GM23338 (cell line): ENCODE measurements around the gene MUCL3. TPM values are rescaled to one million over a fixed set of nuclear protein-coding genes. Genes with fewer than 3 reads are reported as not detected.

Source experiments
- ATAC-seq: fragments of 200-7000 bp; cut with Tn5 transposase; 3 replicates; pipeline ENCODE4 v1.9.1; 2020
- DNase-seq: peaks from one replicate; pipeline ENCODE4 v3.0.0-alpha.2; 2015; ENCODE audit warnings: low spot score
- H2AFZ ChIP-seq: fragments of 200-600 bp; sonication (generic); 2 replicates; pipeline ENCODE4 v1.8.0; 2016; ENCODE audit warnings: antibody characterized with exemption, mild to moderate bottlenecking, moderate library complexity
- H3F3A ChIP-seq: fragments of 200-600 bp; sonication (generic); replicated peaks from 2 replicates; pipeline ENCODE4 v1.8.0; 2017; ENCODE audit warnings: antibody characterized with exemption, mixed run types, low read depth
- H3K27ac ChIP-seq: fragments of 200-600 bp; sonication (generic); 2 replicates; pipeline ENCODE4 v1.6.1; 2016; ENCODE audit warnings: low read depth
- H3K27me3 ChIP-seq: fragments of 200-600 bp; sonication (generic); 2 replicates; pipeline ENCODE4 v1.8.0; 2016; ENCODE audit warnings: mild to moderate bottlenecking, mixed run types, moderate library complexity; ENCODE audit not compliant: insufficient read depth
- H3K36me3 ChIP-seq: fragments of 200-600 bp; sonication (generic); 2 replicates; pipeline ENCODE4 v1.8.0; 2016; ENCODE audit warnings: mild to moderate bottlenecking; ENCODE audit not compliant: insufficient read depth
- H3K4me1 ChIP-seq: fragments of 200-600 bp; sonication (generic); 2 replicates; pipeline ENCODE4 v1.8.0; 2016; ENCODE audit warnings: mild to moderate bottlenecking, moderate library complexity; ENCODE audit not compliant: insufficient read depth
- H3K4me2 ChIP-seq: fragments of 200-600 bp; sonication (generic); 2 replicates; pipeline ENCODE4 v1.7.1; 2017; ENCODE audit warnings: mixed run types
- H3K4me3 ChIP-seq: fragments of 200-600 bp; sonication (generic); 2 replicates; pipeline ENCODE4 v1.6.1; 2016; ENCODE audit warnings: mixed run types
- H3K79me2 ChIP-seq: fragments of 200-600 bp; sonication (generic); replicated peaks from 2 replicates; pipeline ENCODE4 v1.8.0; 2017; ENCODE audit warnings: mild to moderate bottlenecking; ENCODE audit not compliant: insufficient read depth
- H3K9me2 ChIP-seq: fragments of 200-600 bp; sonication (generic); 2 replicates; pipeline ENCODE4 v1.8.0; 2017; ENCODE audit not compliant: insufficient read depth
- H4K20me1 ChIP-seq: fragments of 200-600 bp; sonication (generic); replicated peaks from 2 replicates; pipeline ENCODE4 v1.8.0; 2017; ENCODE audit warnings: mild to moderate bottlenecking; ENCODE audit not compliant: insufficient read depth
- H3K27ac Mint-ChIP-seq: 2 replicates; pipeline ENCODE4 v1.8.0; 2020; ENCODE audit warnings: inconsistent platforms, mild to moderate bottlenecking, moderate library complexity, mixed read lengths
- H3K27me3 Mint-ChIP-seq: 3 replicates; pipeline ENCODE4 v1.8.0; 2022; ENCODE audit warnings: low read depth, mild to moderate bottlenecking, moderate library complexity, mixed read lengths, inconsistent platforms; ENCODE audit not compliant: insufficient read depth, poor library complexity
- H3K36me3 Mint-ChIP-seq: 3 replicates; pipeline ENCODE4 v1.8.0; 2021; ENCODE audit warnings: low read depth, mild to moderate bottlenecking, inconsistent platforms, moderate library complexity, mixed read lengths
- H3K4me1 Mint-ChIP-seq: 3 replicates; pipeline ENCODE4 v1.8.0; 2020; ENCODE audit warnings: mild to moderate bottlenecking, inconsistent platforms, mixed read lengths
- H3K4me3 Mint-ChIP-seq: 3 replicates; pipeline ENCODE4 v1.8.0; 2021; ENCODE audit warnings: moderate library complexity, mild to moderate bottlenecking, inconsistent platforms, mixed read lengths
- H3K9me3 Mint-ChIP-seq: 3 replicates; pipeline ENCODE4 v1.8.0; 2020; ENCODE audit warnings: moderate library complexity, mild to moderate bottlenecking, inconsistent platforms, mixed read lengths
- CREB1 ChIP-seq: fragments of 250-450 bp; sonication (Bioruptor Pico); IDR thresholded peaks from 2 replicates; pipeline ENCODE4 v1.5.0; 2020; ENCODE audit warnings: low read depth, mild to moderate bottlenecking, moderate library complexity
- CTCF ChIP-seq, 2 experiments: fragments of 200-600 bp in 1 of 2; sonication (generic) in 1 of 2; conservative IDR thresholded peaks; 2 replicates each; pipeline versions ENCODE4 v1.5.1 to v1.6.1; 2016 to 2017; ENCODE audit warnings: antibody characterized with exemption in 2 of 2, low read depth in 2 of 2, mild to moderate bottlenecking in 2 of 2, moderate library complexity in 1 of 2
- ETS1 ChIP-seq: IDR thresholded peaks from 2 replicates; pipeline ENCODE4 v1.6.1; 2016; ENCODE audit warnings: antibody characterized with exemption
- EZH2 ChIP-seq: fragments of 200-600 bp; sonication (generic); IDR thresholded peaks from one replicate; pipeline ENCODE4 v1.8.0; 2017; ENCODE audit warnings: antibody characterized with exemption, mild to moderate bottlenecking, low read depth; ENCODE audit not compliant: unreplicated experiment
- EZH2phosphoT487 ChIP-seq: fragments of 200-600 bp; sonication (generic); IDR thresholded peaks from one replicate; pipeline ENCODE4 v1.8.1; 2018; ENCODE audit warnings: antibody characterized with exemption; ENCODE audit not compliant: unreplicated experiment
- JUNB ChIP-seq: IDR thresholded peaks from one replicate; pipeline ENCODE4 v1.6.1; 2016; ENCODE audit warnings: antibody characterized with exemption; ENCODE audit not compliant: unreplicated experiment
- NANOG ChIP-seq: IDR thresholded peaks from 2 replicates; pipeline ENCODE4 v1.6.1; 2016; ENCODE audit warnings: antibody characterized with exemption, borderline replicate concordance
- POLR2AphosphoS5 ChIP-seq: IDR thresholded peaks from 2 replicates; pipeline ENCODE4 v1.6.1; 2016; ENCODE audit warnings: antibody characterized with exemption, low read depth
- REST ChIP-seq: IDR thresholded peaks from one replicate; pipeline ENCODE4 v1.6.1; 2018; ENCODE audit warnings: antibody characterized with exemption; ENCODE audit not compliant: unreplicated experiment
- STAT1 ChIP-seq: IDR thresholded peaks from one replicate; pipeline ENCODE4 v1.6.1; 2016; ENCODE audit warnings: antibody characterized with exemption; ENCODE audit not compliant: unreplicated experiment
- ZNF114 ChIP-seq: fragments of 250-450 bp; sonication (Bioruptor Pico); IDR thresholded peaks from 2 replicates; pipeline ENCODE4 v1.5.0; 2020; ENCODE audit warnings: mild to moderate bottlenecking, moderate library complexity
- ZNF331 ChIP-seq: fragments of 250-450 bp; sonication (Bioruptor Pico); IDR thresholded peaks from 2 replicates; pipeline ENCODE4 v1.5.0; 2020; ENCODE audit warnings: low read depth, mild to moderate bottlenecking, moderate library complexity
- ZNF462 ChIP-seq: fragments of 250-450 bp; sonication (Bioruptor Pico); IDR thresholded peaks from 2 replicates; pipeline ENCODE4 v1.5.0; 2020; ENCODE audit warnings: mild to moderate bottlenecking, moderate library complexity
- polyA plus RNA-seq: library from polyadenylated mRNA; unstranded; fragments of >200 nt; fragmentation: Nextera tagmentation; extraction: Ambion mirVana; gene quantifications from 2 replicates; pipeline ENCODE4 v1.2.1, GENCODE V29; 2016
- total RNA-seq: library from RNA; depleted of rRNA; stranded (reverse); fragments of >200 nt; shearing (Covaris generic); gene quantifications from 2 replicates; pipeline ENCODE4 v1.2.3, GENCODE V29; 2014

MUCL3 gene
- total and polyA plus RNA-seq, 2 experiments from 2014 or later = 0.32 TPM; not detected in 1

GRCh38 chr6:30947231-30947630 is 6.5 kb downstream of the MUCL3 start (continued):
- no peak for TF ChIP-seq ZNF462 (CRISPR knock-in tag)

- H3K27ac Mint-ChIP-seq = no peak overlapping the region
- no peak for DNase-seq
- Histone ChIP-seq H3K4me2 (no peak overlapping the region), H3K4me3 (no peak overlapping the region), H3K36me3 (no peaks in the 10 kb centered on the region), H4K20me1 (no peaks in the 10 kb centered on the region), H3K27ac (no peak overlapping the region), H3K79me2 (no peaks in the 10 kb centered on the region), H2AFZ (no peak overlapping the region), H3K27me3 (peaks cover 3% of the 10 kb centered on the region; the same call in 1 of the 2 replicates), H3F3A (no peaks in the 10 kb centered on the region), H3K4me1 (no peaks in the 10 kb centered on the region), H3K9me2 (0 out of 2 replicates have a peak, but pooled peaks cover 19% of the 10 kb centered on the region)
- ATAC-seq = no peak
- peaks cover 8% of the 10 kb centered on the region for H3K27me3 Mint-ChIP-seq
- H3K9me3 Mint-ChIP-seq = peaks cover 14% of the 10 kb centered on the region; the same call in 2 of the 3 replicates
- H3K36me3 Mint-ChIP-seq = no peaks in the 10 kb centered on the region
- H3K4me3 Mint-ChIP-seq = no peak overlapping the region
- H3K4me1 Mint-ChIP-seq = peaks cover 8% of the 10 kb centered on the region
- TF ChIP-seq CTCF (conservative IDR thresholded peaks at IDR 0.05; ENCODE audit: low read depth in 2 of 2) = no peak
- no peak for TF ChIP-seq ZNF331 (CRISPR knock-in tag)
- no peak for TF ChIP-seq POLR2AphosphoS5
- TF ChIP-seq ZNF114 = no peak
- TF ChIP-seq CREB1 (CRISPR knock-in tag) = no peak
- no peak for TF ChIP-seq JUNB
- TF ChIP-seq ETS1 = no peak
- TF ChIP-seq NANOG = no peak
- no peak for TF ChIP-seq EZH2
- TF ChIP-seq EZH2phosphoT487 = no peak
- no peak for TF ChIP-seq STAT1
- TF ChIP-seq REST = no peak
Observed at GRCh38 chr6:30948811-30949210, 8.0 kb downstream of the MUCL3 start.
